GM12873 (cell line): ENCODE measurements around the gene ADCY2.
A peak's percentile ranks its signal among the peaks of the same experiment; 100 is the strongest.

ENCODE experiments used
- TF ChIP-seq, protein P1 (sequence below): IDR thresholded peaks from 2 replicates; pipeline ENCODE4 v1.5.1; 2012; ENCODE audit warnings: low read depth, mild to moderate bottlenecking, moderate library complexity, low read length, control low read depth; ENCODE audit not compliant: insufficient read depth; ENCODE audit errors: missing control alignments

Gene ADCY2

DNA sequence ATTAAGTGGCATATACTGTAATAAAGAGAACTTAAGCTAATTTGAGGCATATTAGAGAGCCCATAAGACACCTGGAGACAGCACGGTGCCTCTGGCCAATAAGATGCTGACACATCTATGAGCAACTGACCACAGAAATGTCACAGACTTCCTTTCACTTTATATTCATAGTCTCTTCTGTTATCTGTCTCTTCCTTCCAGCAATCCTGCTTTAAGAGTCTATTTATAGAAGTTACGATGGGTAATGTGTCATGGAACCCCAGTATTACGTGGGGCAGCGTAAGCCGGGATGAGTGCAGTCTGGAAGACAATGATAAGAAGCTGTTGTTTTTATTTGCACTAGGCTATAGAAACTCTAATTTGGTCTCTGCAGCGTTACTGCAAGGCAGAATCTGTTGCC is 318.2 kb downstream of the ADCY2 start:
- TF ChIP-seq, protein P1, sequence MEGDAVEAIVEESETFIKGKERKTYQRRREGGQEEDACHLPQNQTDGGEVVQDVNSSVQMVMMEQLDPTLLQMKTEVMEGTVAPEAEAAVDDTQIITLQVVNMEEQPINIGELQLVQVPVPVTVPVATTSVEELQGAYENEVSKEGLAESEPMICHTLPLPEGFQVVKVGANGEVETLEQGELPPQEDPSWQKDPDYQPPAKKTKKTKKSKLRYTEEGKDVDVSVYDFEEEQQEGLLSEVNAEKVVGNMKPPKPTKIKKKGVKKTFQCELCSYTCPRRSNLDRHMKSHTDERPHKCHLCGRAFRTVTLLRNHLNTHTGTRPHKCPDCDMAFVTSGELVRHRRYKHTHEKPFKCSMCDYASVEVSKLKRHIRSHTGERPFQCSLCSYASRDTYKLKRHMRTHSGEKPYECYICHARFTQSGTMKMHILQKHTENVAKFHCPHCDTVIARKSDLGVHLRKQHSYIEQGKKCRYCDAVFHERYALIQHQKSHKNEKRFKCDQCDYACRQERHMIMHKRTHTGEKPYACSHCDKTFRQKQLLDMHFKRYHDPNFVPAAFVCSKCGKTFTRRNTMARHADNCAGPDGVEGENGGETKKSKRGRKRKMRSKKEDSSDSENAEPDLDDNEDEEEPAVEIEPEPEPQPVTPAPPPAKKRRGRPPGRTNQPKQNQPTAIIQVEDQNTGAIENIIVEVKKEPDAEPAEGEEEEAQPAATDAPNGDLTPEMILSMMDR: no peak

DNA sequence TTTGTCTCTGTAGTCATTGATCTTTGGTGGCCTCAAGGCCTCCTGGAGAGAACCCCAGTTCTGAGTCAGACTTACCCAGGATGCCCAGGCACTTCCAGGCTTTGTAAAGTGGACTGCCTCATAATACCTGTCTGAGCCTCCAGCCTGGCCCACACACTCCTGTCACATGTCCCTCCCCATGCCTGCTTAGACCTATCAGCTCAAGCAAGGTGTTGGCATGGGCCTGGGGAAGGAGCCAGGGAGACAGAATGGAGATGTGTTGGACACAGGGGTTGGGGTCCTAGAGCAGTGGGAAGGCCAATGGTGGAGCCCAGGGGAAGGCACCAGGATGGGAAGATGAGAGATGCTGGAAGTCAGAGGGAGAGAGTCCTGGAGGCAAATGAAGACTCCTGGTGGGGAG is 318.8 kb downstream of the ADCY2 start:
- TF ChIP-seq, protein P1: no peak

DNA sequence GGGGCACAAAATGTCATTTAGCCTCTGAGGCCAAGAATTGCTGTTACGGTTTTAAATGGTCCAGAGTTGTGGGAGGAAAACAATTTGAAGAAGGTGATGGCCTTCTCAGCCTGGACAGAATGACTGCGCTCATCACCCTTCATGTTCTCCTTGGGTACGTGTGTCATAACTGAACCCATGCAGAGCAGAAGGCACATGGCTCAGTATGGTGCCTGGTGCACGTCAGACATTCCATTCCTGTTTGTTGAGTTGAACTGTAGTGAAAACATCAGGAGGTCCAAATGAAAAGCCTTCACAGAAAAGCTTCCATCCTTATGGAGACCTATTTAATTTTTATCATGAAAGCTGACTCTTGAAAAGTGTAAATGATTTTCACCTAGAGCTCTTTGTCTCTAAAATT is 321.8 kb downstream of the ADCY2 start:
- TF ChIP-seq, protein P1: no peak

DNA sequence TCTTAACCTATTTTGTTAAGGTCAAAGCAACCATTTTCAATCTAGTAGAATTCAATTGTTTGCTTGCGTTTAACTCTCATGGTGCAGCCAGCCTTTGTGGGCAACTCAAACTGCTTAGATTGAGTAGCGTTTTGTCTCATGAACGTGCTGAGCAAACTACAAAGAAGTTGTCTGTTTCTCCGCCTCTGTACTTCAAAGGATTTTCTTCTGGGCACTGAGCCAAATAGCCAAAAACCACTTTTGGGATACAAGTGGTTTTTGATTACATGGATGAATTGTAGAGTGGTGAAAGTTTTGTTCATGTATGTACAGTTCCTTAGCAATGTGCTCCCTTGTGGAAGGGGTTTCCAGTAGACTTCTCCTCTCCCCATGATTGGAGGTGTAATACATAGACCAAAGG is 332.1 kb downstream of the ADCY2 start:
- TF ChIP-seq, protein P1: no peak

DNA sequence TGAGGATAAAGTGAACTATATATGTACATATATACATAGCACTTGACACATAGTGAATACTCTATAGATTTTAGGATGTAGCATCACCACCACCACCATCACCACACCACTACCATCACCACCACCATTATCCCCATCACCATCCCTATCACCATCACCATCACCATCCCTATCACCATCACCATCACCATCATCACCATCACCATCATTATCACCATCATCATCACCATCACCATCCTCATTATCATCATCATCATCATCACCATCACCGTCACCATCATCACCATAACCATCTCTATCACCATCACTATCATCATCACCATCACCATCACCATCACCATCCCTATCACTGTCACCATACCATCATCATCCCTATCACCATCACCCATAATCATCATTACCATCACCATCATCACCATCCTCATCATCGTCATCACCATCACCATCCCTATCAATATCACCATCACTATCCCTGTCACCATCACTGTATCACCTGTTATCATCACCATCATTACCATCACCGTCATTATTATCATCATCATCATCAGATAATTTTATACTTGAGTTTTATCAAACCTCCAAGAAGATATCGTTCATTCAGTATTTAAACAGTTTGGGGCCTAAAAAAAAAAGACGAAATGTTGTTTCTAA is 345.6 kb downstream of the ADCY2 start:
- TF ChIP-seq, protein P1: no peak

DNA sequence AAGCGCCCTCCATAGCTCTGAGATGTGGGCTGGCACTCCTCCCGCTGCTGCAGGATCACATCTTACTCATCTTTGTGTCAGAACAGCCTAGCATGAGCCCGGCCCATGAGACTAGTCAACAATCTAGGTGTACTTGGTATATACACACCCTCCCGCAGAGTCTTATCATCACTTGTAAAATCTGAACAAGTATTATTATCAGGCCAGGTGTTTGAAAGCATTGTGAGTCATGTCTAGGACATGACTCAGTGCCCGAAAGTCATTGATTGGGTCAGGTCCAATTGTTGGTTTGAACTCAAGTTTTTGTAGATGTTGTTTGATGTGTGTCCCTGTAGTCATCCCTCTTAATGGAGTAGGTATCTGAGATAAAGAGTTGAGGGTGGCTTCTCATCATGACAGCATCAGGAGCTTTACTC is 346.3 kb downstream of the ADCY2 start:
- TF ChIP-seq, protein P1: no peak

DNA sequence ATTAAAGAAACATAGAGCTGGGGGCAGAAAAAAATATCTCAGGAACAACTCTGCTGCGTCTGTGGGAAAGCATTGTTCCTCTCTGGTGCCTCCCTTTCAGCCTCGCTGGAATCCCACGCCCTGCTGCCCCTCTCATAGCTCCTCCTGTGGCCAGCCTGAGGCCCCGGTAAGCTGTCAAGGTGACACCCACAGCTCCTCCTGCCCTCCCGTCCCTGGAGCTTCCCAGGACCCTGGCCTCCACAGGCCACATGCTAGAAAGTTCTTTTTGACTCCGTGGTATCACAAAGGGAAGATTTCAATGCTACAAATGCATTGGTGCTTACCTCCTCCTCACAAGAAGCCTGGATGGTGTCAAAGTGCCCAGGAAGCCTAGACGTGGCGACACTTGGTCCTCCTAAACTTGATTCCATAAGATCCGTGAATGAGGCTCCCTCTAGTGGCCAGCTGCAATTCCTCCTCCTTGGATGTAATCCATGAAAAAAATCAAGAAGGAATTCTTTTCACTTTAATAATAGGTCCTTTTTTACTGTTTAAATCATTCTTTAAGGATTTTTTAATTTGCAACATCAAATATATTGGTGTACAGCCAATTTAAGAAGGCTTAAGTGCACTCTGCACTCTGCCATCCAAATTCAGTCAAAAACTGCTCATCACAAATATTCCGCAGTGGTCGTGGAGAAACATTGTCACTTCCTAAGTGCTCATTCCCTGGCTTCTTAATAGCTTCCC is 350.1 kb downstream of the ADCY2 start:
- TF ChIP-seq, protein P1: peak; percentile 80
